Upper lobe of right lung (tissue), 1 donor: Measurements from ENCODE around the gene DAAM1. TPM values are rescaled to one million over a fixed set of nuclear protein-coding genes. Genes with fewer than 3 reads are reported as not detected.

Experiments
- ATAC-seq: fragments of 200-7000 bp; cut with Tn5 transposase; one replicate; pipeline ENCODE4 v1.9.1; 2020; ENCODE audit warnings: mild to moderate bottlenecking, moderate library complexity
- DNase-seq: peaks from one replicate; pipeline ENCODE4 v3.0.0-alpha.2; 2020
- H3K27ac ChIP-seq: fragments of 200-600 bp; one replicate; pipeline ENCODE4 v1.8.0; 2022
- H3K27me3 ChIP-seq: fragments of 200-600 bp; one replicate; pipeline ENCODE4 v1.8.0; 2022; ENCODE audit warnings: mild to moderate bottlenecking
- H3K36me3 ChIP-seq: fragments of 200-600 bp; one replicate; pipeline ENCODE4 v1.8.0; 2022
- H3K4me1 ChIP-seq: fragments of 200-600 bp; one replicate; pipeline ENCODE4 v1.8.0; 2022
- H3K4me3 ChIP-seq: fragments of 200-600 bp; one replicate; pipeline ENCODE4 v1.8.0; 2022; ENCODE audit warnings: mild to moderate bottlenecking
- H3K9me3 ChIP-seq: fragments of 200-600 bp; one replicate; pipeline ENCODE4 v1.8.0; 2022
- CTCF ChIP-seq: fragments of 200-600 bp; IDR thresholded peaks from one replicate; pipeline ENCODE4 v1.8.0; 2022; ENCODE audit warnings: antibody characterized with exemption
- intact Hi-C: fragments of 100-400 bp; cut with DNase I; formaldehyde crosslinking; loops from one replicate; pipeline ENCODE4 v1.11.0; 2022
- total RNA-seq: library from RNA; stranded (reverse); fragmentation: NEBNext Ultra II Directional; extraction: Animal tissue kit (Norgen Biotek cat#: 25700); gene quantifications from one replicate; pipeline ENCODE4 v1.2.1, GENCODE V29; 2021
- donor health status: DM: no; HTN: yes; CAD: no; lungs with severe emphysema.

DAAM1 gene
- total RNA-seq, 1 donor from 2014 or later, result 51.2 TPM

GRCh38 chr14:59346796-59347510 is 158.5 kb downstream of the DAAM1 start:
- Histone ChIP-seq H3K27ac (peak overlapping the region; percentile 21), H3K9me3 (no peaks in the 10 kb centered on the region), H3K27me3 (no peaks in the 10 kb centered on the region), H3K4me3 (no peak overlapping the region), H3K4me1 (peaks cover 12% of the 10 kb centered on the region), H3K36me3 (peaks cover 14% of the 10 kb centered on the region)
- ATAC-seq (no peak), DNase-seq (no peak)
- TF ChIP-seq CTCF, result no peak
- intact Hi-C loops, result no loop called here

- Histone ChIP-seq H3K27ac (peak overlapping the region; percentile 21), H3K36me3 (peaks cover 18% of the 10 kb centered on the region), H3K4me3 (no peak overlapping the region), H3K9me3 (no peaks in the 10 kb centered on the region), H3K27me3 (no peaks in the 10 kb centered on the region), H3K4me1 (peaks cover 12% of the 10 kb centered on the region)
- no peak for TF ChIP-seq CTCF
- intact Hi-C loops, result no loop called here
- no peak for DNase-seq
- no peak for ATAC-seq
Observed at GRCh38 chr14:59347511-59347900, 159.0 kb downstream of the DAAM1 start.

GRCh38 chr14:59347915-59348314 is 159.4 kb downstream of the DAAM1 start:
- Histone ChIP-seq H3K4me3 (no peak overlapping the region), H3K27me3 (no peaks in the 10 kb centered on the region), H3K4me1 (peaks cover 12% of the 10 kb centered on the region), H3K27ac (peak overlapping the region; percentile 21), H3K9me3 (no peaks in the 10 kb centered on the region), H3K36me3 (peaks cover 22% of the 10 kb centered on the region)
- intact Hi-C loops, result no loop called here
- no peak for DNase-seq
- no peak for ATAC-seq
- no peak for TF ChIP-seq CTCF

GRCh38 chr14:59349258-59349701 is 160.8 kb downstream of the DAAM1 start:
- ATAC-seq (no peak), DNase-seq (no peak)
- no peaks in the 10 kb centered on the region for H3K9me3 ChIP-seq
- no peak for TF ChIP-seq CTCF
- H3K4me3 ChIP-seq, result no peak overlapping the region
- H3K27me3 ChIP-seq, result no peaks in the 10 kb centered on the region
- no peak overlapping the region for H3K27ac ChIP-seq
- H3K36me3 ChIP-seq, result peaks cover 32% of the 10 kb centered on the region
- H3K4me1 ChIP-seq, result peaks cover 12% of the 10 kb centered on the region
- intact Hi-C loops, result no loop called here

GRCh38 chr14:59352961-59353360 is 164.5 kb downstream of the DAAM1 start:
- Histone ChIP-seq H3K4me3 (no peak overlapping the region), H3K27me3 (no peaks in the 10 kb centered on the region), H3K36me3 (peaks cover 52% of the 10 kb centered on the region), H3K4me1 (peaks cover 21% of the 10 kb centered on the region), H3K27ac (no peak overlapping the region), H3K9me3 (no peaks in the 10 kb centered on the region)
- DNase-seq, result no peak
- intact Hi-C loops, result no loop called here
- no peak for ATAC-seq
- TF ChIP-seq CTCF, result no peak

GRCh38 chr14:59354666-59355065 is 166.2 kb downstream of the DAAM1 start:
- Histone ChIP-seq H3K4me1 (peaks cover 26% of the 10 kb centered on the region), H3K9me3 (no peaks in the 10 kb centered on the region), H3K27me3 (no peaks in the 10 kb centered on the region), H3K27ac (no peak overlapping the region), H3K4me3 (no peak overlapping the region), H3K36me3 (peaks cover 46% of the 10 kb centered on the region)
- intact Hi-C loops, result no loop called here
- no peak for TF ChIP-seq CTCF
- no peak for ATAC-seq
- DNase-seq, result no peak
